Endometrial microvascular endothelial cells (primary cell): ENCODE data around the gene FBXO2. TPM values are rescaled to one million over a fixed set of nuclear protein-coding genes. Genes with fewer than 3 reads are reported as not detected.

ENCODE experiments used
- in situ Hi-C: cut with HindIII; loops from 2 replicates; pipeline ENCODE4 v1.10.0; 2017; ENCODE audit warnings: low sequenced_read_pairs, low pct_unique_long_range_greater_than_20kb; ENCODE audit errors: inconsistent ontology term
- total RNA-seq: library from RNA; depleted of rRNA; stranded (reverse); fragments of >200 nt; gene quantifications from one replicate; pipeline ENCODE4 v1.2.3, GENCODE V29; 2015; ENCODE audit errors: inconsistent ontology term

The FBXO2 gene
- total RNA-seq, 1 donor from 2014 or later = not detected

GRCh38 chr1:11659748-11660147 lies 5.5 kb upstream of the FBXO2 start:
- in situ Hi-C loops = loop anchor here (10.0 kb wide), 1 partner anchor 55 kb away; no protein-coding TSS in a partner anchor

- in situ Hi-C loops = no loop called here
Observed at GRCh38 chr1:11658542-11658941, 4.3 kb upstream of the FBXO2 start.

GRCh38 chr1:11657654-11658053 lies 3.4 kb upstream of the FBXO2 start:
- in situ Hi-C loops = no loop called here

GRCh38 chr1:11654939-11655808 lies 945 bp upstream of the FBXO2 start:
- in situ Hi-C loops = no loop called here

GRCh38 chr1:11653861-11654136 lies 430 bp downstream of the FBXO2 start:
- in situ Hi-C loops = no loop called here

GRCh38 chr1:11653101-11653860 lies 948 bp downstream of the FBXO2 start:
- in situ Hi-C loops = no loop called here

GRCh38 chr1:11652203-11652780 lies 1.9 kb downstream of the FBXO2 start:
- in situ Hi-C loops = no loop called here

- in situ Hi-C loops = no loop called here
Observed at GRCh38 chr1:11651017-11651416, 3.2 kb downstream of the FBXO2 start.

- in situ Hi-C loops = no loop called here
Observed at GRCh38 chr1:11650331-11650991, 3.8 kb downstream of the FBXO2 start.

- in situ Hi-C loops = no loop called here
Observed at GRCh38 chr1:11649624-11650330, 4.5 kb downstream of the FBXO2 start.

GRCh38 chr1:11649237-11649623 lies 5.0 kb downstream of the FBXO2 start:
- in situ Hi-C loops = no loop called here

GRCh38 chr1:11648732-11649158 lies 5.5 kb downstream of the FBXO2 start:
- in situ Hi-C loops = no loop called here

- in situ Hi-C loops = no loop called here
Observed at GRCh38 chr1:11648039-11648438, 6.2 kb downstream of the FBXO2 start.

- in situ Hi-C loops = no loop called here
Observed at GRCh38 chr1:11647333-11647732, 6.9 kb downstream of the FBXO2 start.

GRCh38 chr1:11646317-11646716 lies 7.9 kb downstream of the FBXO2 start:
- in situ Hi-C loops = no loop called here

GRCh38 chr1:11645670-11646265 lies 8.5 kb downstream of the FBXO2 start:
- in situ Hi-C loops = no loop called here

- in situ Hi-C loops = no loop called here
Observed at GRCh38 chr1:11645270-11645669, 9.0 kb downstream of the FBXO2 start.

GRCh38 chr1:11643782-11644181 lies 10.4 kb downstream of the FBXO2 start:
- in situ Hi-C loops = no loop called here
